Astrocyte (in vitro differentiated cells and primary cell): ENCODE measurements around the gene PPM1H.

ENCODE experiments used
- EZH2 ChIP-seq: IDR thresholded peaks from 2 replicates; pipeline ENCODE4 v1.6.1; 2012; ENCODE audit warnings: mild to moderate bottlenecking, low read length, inconsistent platforms; ENCODE audit not compliant: insufficient read depth
- TF ChIP-seq, protein P1 (sequence below): IDR thresholded peaks from 2 replicates; pipeline ENCODE4 v1.5.1; 2011; ENCODE audit warnings: low read depth, mild to moderate bottlenecking, inconsistent platforms, low read length, moderate library complexity; ENCODE audit not compliant: insufficient read depth

DNA sequence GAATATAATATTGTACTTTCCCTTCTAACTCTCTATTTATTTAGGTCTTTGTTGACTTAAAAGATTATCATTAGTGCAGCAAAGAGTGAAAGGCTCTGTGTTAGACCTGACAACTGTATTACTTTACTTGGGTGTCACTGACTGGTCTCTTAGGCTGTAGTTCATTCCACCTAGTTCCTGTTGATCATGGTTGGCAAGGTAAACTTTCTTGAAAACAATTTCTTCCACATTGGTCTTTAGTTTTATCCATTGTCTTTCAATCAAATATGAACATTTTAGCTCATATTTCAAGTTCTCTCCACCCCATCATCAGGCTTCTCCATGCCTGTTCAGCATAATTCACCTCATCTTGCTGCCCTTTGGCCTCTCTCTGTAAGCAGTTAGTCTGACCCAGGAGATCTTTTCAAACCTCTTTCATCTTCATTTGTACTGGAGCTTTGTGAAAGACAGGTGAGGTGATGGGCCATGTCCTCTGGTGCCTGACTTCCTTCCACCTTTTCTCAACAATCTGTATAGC lies 32.1 kb upstream of the PPM1H start:
- TF ChIP-seq, protein P1, sequence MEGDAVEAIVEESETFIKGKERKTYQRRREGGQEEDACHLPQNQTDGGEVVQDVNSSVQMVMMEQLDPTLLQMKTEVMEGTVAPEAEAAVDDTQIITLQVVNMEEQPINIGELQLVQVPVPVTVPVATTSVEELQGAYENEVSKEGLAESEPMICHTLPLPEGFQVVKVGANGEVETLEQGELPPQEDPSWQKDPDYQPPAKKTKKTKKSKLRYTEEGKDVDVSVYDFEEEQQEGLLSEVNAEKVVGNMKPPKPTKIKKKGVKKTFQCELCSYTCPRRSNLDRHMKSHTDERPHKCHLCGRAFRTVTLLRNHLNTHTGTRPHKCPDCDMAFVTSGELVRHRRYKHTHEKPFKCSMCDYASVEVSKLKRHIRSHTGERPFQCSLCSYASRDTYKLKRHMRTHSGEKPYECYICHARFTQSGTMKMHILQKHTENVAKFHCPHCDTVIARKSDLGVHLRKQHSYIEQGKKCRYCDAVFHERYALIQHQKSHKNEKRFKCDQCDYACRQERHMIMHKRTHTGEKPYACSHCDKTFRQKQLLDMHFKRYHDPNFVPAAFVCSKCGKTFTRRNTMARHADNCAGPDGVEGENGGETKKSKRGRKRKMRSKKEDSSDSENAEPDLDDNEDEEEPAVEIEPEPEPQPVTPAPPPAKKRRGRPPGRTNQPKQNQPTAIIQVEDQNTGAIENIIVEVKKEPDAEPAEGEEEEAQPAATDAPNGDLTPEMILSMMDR = no peak
- TF ChIP-seq EZH2 = no peak
